H9 (cell line): ENCODE data around the gene BLNK. TPM values are rescaled to one million over a fixed set of nuclear protein-coding genes. Genes with fewer than 3 reads are reported as not detected.

Experiments used
- DNase-seq: peaks from one replicate; pipeline ENCODE4 v3.0.0-alpha.2; 2017
- H2AFZ ChIP-seq: one replicate; pipeline ENCODE4 v1.6.1; 2013; ENCODE audit warnings: mild to moderate bottlenecking, low read length, control low read depth, moderate library complexity
- H2AK5ac ChIP-seq: 2 replicates; pipeline ENCODE4 v1.6.1; 2013; ENCODE audit warnings: low read length, control low read depth, mixed read lengths; ENCODE audit not compliant: insufficient read length
- H2BK120ac ChIP-seq: one replicate; pipeline ENCODE4 v1.6.1; 2013; ENCODE audit warnings: low read depth, mild to moderate bottlenecking, low read length, control low read depth, inconsistent platforms; ENCODE audit not compliant: poor library complexity, severe bottlenecking
- H2BK12ac ChIP-seq: 2 replicates; pipeline ENCODE4 v1.6.1; 2013; ENCODE audit warnings: low read length, control low read depth, mixed read lengths, low read depth; ENCODE audit not compliant: insufficient read length
- H2BK15ac ChIP-seq: 2 replicates; pipeline ENCODE4 v1.6.1; 2013; ENCODE audit warnings: low read depth, low read length, control low read depth
- H2BK20ac ChIP-seq: one replicate; pipeline ENCODE4 v1.6.1; 2013; ENCODE audit warnings: low read depth, mild to moderate bottlenecking, low read length, control low read depth, inconsistent platforms; ENCODE audit not compliant: poor library complexity, severe bottlenecking
- H2BK5ac ChIP-seq: 2 replicates; pipeline ENCODE4 v1.6.1; 2013; ENCODE audit warnings: low read length, control low read depth, mixed read lengths; ENCODE audit not compliant: insufficient read length
- H3K14ac ChIP-seq: 2 replicates; pipeline ENCODE4 v1.6.1; 2013; ENCODE audit warnings: low read length, control low read depth; ENCODE audit not compliant: insufficient read depth
- H3K18ac ChIP-seq: 2 replicates; pipeline ENCODE4 v1.6.1; 2013; ENCODE audit warnings: low read depth, mild to moderate bottlenecking, mixed read lengths, low read length, control low read depth; ENCODE audit not compliant: insufficient read length
- H3K23ac ChIP-seq: 2 replicates; pipeline ENCODE4 v1.6.1; 2013; ENCODE audit warnings: low read length, control low read depth, mixed read lengths, low read depth; ENCODE audit not compliant: insufficient read length
- H3K23me2 ChIP-seq: 2 replicates; pipeline ENCODE4 v1.6.1; 2013; ENCODE audit warnings: low read depth, mild to moderate bottlenecking, mixed read lengths, low read length, control low read depth; ENCODE audit not compliant: insufficient read length, poor library complexity, severe bottlenecking
- H3K27ac ChIP-seq: 2 replicates; pipeline ENCODE4 v1.5.1; 2013; ENCODE audit warnings: low read length, control low read depth, mixed read lengths, low read depth; ENCODE audit not compliant: insufficient read length
- H3K27me3 ChIP-seq: 2 replicates; pipeline ENCODE4 v1.6.1; 2013; ENCODE audit warnings: low read length, control low read depth, inconsistent platforms; ENCODE audit not compliant: insufficient read depth
- H3K4ac ChIP-seq: 2 replicates; pipeline ENCODE4 v1.6.1; 2013; ENCODE audit warnings: low read depth, mild to moderate bottlenecking, control low read depth, inconsistent platforms, low read length, moderate library complexity
- H3K4me1 ChIP-seq: 2 replicates; pipeline ENCODE4 v1.6.1; 2013; ENCODE audit warnings: low read length, control low read depth, inconsistent platforms; ENCODE audit not compliant: insufficient read depth
- H3K4me2 ChIP-seq: 2 replicates; pipeline ENCODE4 v1.6.1; 2013; ENCODE audit warnings: low read length, control low read depth, mixed read lengths; ENCODE audit not compliant: insufficient read length, insufficient read depth
- H3K56ac ChIP-seq: 2 replicates; pipeline ENCODE4 v1.6.1; 2013; ENCODE audit warnings: low read depth, mild to moderate bottlenecking, mixed read lengths, low read length, control low read depth; ENCODE audit not compliant: insufficient read length
- H3K79me1 ChIP-seq: 2 replicates; pipeline ENCODE4 v1.6.1; 2013; ENCODE audit warnings: low read depth, mild to moderate bottlenecking, moderate library complexity, low read length, control low read depth, inconsistent platforms; ENCODE audit not compliant: insufficient read depth, poor library complexity, severe bottlenecking
- H3K79me2 ChIP-seq: 2 replicates; pipeline ENCODE4 v1.6.1; 2013; ENCODE audit warnings: low read length, control low read depth, inconsistent platforms; ENCODE audit not compliant: insufficient read depth
- H3K9ac ChIP-seq: 2 replicates; pipeline ENCODE4 v1.6.1; 2013; ENCODE audit warnings: low read length, control low read depth, mixed read lengths; ENCODE audit not compliant: insufficient read length; ENCODE audit errors: extremely low read depth
- H3K9me3 ChIP-seq: one replicate; pipeline ENCODE4 v1.6.1; 2013; ENCODE audit warnings: low read depth, low read length, inconsistent platforms; ENCODE audit not compliant: control insufficient read depth
- H3T11ph ChIP-seq: one replicate; pipeline ENCODE4 v1.6.1; 2013; ENCODE audit warnings: mild to moderate bottlenecking, low read length, control low read depth, inconsistent platforms
- H4K20me1 ChIP-seq: one replicate; pipeline ENCODE4 v1.6.1; 2013; ENCODE audit not compliant: control insufficient read depth, insufficient read length, insufficient read depth
- H4K5ac ChIP-seq: 2 replicates; pipeline ENCODE4 v1.6.1; 2013; ENCODE audit warnings: low read depth, mild to moderate bottlenecking, mixed read lengths, low read length, control low read depth; ENCODE audit not compliant: insufficient read length
- H4K8ac ChIP-seq: replicated peaks from 2 replicates; pipeline ENCODE4 v1.6.1; 2013; ENCODE audit warnings: low read length, control low read depth, mixed read lengths, low read depth; ENCODE audit not compliant: insufficient read length
- H4K91ac ChIP-seq: 2 replicates; pipeline ENCODE4 v1.6.1; 2013; ENCODE audit warnings: low read depth, mild to moderate bottlenecking, moderate library complexity, mixed read lengths, low read length, control low read depth; ENCODE audit not compliant: insufficient read length
- H3K27ac Mint-ChIP-seq, 3 experiments: 2 replicates in 2 of 3; 3 replicates in 1 of 3; pipeline ENCODE4 v1.8.0; 2020 to 2021; ENCODE audit warnings: mixed read lengths in 3 of 3, mild to moderate bottlenecking in 1 of 3, moderate library complexity in 1 of 3
- H3K27me3 Mint-ChIP-seq: 2 replicates; pipeline ENCODE4 v1.8.0; 2021; ENCODE audit warnings: low read depth, mild to moderate bottlenecking, moderate library complexity, mixed read lengths
- H3K36me3 Mint-ChIP-seq, 3 experiments: 2 replicates in 2 of 3; 3 replicates in 1 of 3; pipeline ENCODE4 v1.8.0; 2020 to 2021; ENCODE audit warnings: low read depth in 3 of 3, mixed read lengths in 3 of 3; ENCODE audit not compliant: insufficient read depth in 1 of 3
- H3K4me1 Mint-ChIP-seq, 2 experiments: 2 replicates each; pipeline ENCODE4 v1.8.0; 2020; ENCODE audit warnings: mixed read lengths in 2 of 2
- H3K4me3 Mint-ChIP-seq, 2 experiments: 2 replicates in 1 of 2; 3 replicates in 1 of 2; pipeline ENCODE4 v1.8.0; 2020 to 2021; ENCODE audit warnings: mild to moderate bottlenecking in 2 of 2, mixed read lengths in 2 of 2, moderate library complexity in 1 of 2
- H3K9me3 Mint-ChIP-seq, 2 experiments: 2 replicates in 1 of 2; 3 replicates in 1 of 2; pipeline ENCODE4 v1.8.0; 2020; ENCODE audit warnings: mild to moderate bottlenecking in 2 of 2, mixed read lengths in 2 of 2, moderate library complexity in 1 of 2
- CTCF ChIP-seq: fragments of 200-600 bp; sonication (generic); conservative IDR thresholded peaks from 3 replicates; pipeline ENCODE4 v1.8.0; 2021; ENCODE audit warnings: antibody characterized with exemption, mild to moderate bottlenecking
- WGBS: extraction: QIAGEN DNeasy Blood & Tissue Kit; methylation state at CpG from one replicate; pipeline ENCODE4 v1.1.7; 2013; ENCODE audit warnings: missing lambda C conversion rate, low lambda C conversion rate, mixed read lengths; ENCODE audit not compliant: insufficient read length; ENCODE audit errors: extremely low coverage; 5-methylcytosine and 5-hydroxymethylcytosine counted together
- total RNA-seq: library from RNA; stranded (reverse); gene quantifications from 2 replicates; pipeline ENCODE4 v1.2.1, GENCODE V29; 2021

The BLNK gene
- total RNA-seq, 1 experiment from 2014 or later = not detected

GRCh38 chr10:96233959-96234358 lies 37.4 kb downstream of the BLNK start:
- Histone ChIP-seq H4K91ac (no peak overlapping the region), H2BK12ac (no peak overlapping the region), H3K23me2 (peaks cover 2% of the 10 kb centered on the region), H4K20me1 (no peaks in the 10 kb centered on the region), H2BK15ac (no peak overlapping the region), H3K27ac (no peak overlapping the region), H2BK20ac (no peak overlapping the region), H3K27me3 (no peaks in the 10 kb centered on the region), H3K79me1 (no peaks in the 10 kb centered on the region), H3T11ph (no peak overlapping the region), H2AK5ac (no peak overlapping the region), H2BK5ac (no peak overlapping the region), H4K8ac (no peak overlapping the region), H3K4me1 (no peaks in the 10 kb centered on the region), H3K18ac (no peak overlapping the region), H4K5ac (no peak overlapping the region), H3K9me3 (no peaks in the 10 kb centered on the region), H2BK120ac (no peak overlapping the region), H3K4me2 (no peak overlapping the region), H3K56ac (no peak overlapping the region), H3K23ac (no peak overlapping the region), H3K79me2 (no peaks in the 10 kb centered on the region), H2AFZ (no peak overlapping the region), H3K14ac (no peak overlapping the region), H3K4ac (no peak overlapping the region), H3K9ac (no peak overlapping the region)
- no peak for TF ChIP-seq CTCF
- no peak overlapping the region for H3K27ac Mint-ChIP-seq
- H3K4me1 Mint-ChIP-seq = peaks cover 10 to 11% of the 10 kb centered on the region in 2 experiments
- H3K36me3 Mint-ChIP-seq = no peaks in the 10 kb centered on the region
- H3K4me3 Mint-ChIP-seq = no peak overlapping the region
- peaks cover 2% of the 10 kb centered on the region; the same call in 1 of the 2 replicates for H3K27me3 Mint-ChIP-seq
- WGBS = no CpG with 5 or more reads among the region's 2 CpGs
- H3K9me3 Mint-ChIP-seq = no peaks in the 10 kb centered on the region; a peak in 1 of 5 replicates
- no peak for DNase-seq
